ENCODE measurements around the gene PPP6R2. TPM values are rescaled to one million over a fixed set of nuclear protein-coding genes. Genes with fewer than 3 reads are reported as not detected.

PPP6R2 gene
- polyA plus RNA-seq, 1 donor (not counting 4 experiments of a cell fraction or from before 2014, with no cell fraction given): 19.8 TPM

DNA sequence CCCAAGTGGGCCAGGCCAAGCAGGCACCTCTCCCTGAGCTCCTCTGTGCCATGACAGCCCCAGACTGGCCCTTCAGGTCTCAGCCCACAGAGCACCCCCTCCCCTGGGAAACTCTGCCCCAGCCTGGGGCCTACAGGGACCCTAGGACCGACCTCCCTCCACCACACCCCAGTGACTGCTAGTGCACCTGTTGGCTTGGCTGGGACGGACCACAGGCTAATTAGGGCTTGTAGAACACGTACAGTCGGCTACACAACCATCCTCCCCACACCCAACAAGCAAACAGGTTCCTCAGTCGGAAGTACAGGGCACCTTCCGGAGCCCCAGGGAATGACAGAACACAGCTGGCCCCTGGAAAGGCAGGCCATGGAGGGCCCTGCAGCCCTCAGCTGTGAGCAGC is 127.4 kb downstream of the PPP6R2 start:
- H3K9ac ChIP-seq (ENCODE audit: control insufficient read depth, extremely low read depth, insufficient read depth, low read length): peak overlapping the region; percentile 8
- H3K4me1 ChIP-seq (ENCODE audit: control insufficient read depth, extremely low read depth, insufficient read depth, low read length): peaks cover 54% of the 10 kb centered on the region
- H3K9me1 ChIP-seq (ENCODE audit: control insufficient read depth, extremely low read depth, insufficient read depth, low read length): peaks cover 17% of the 10 kb centered on the region
- FAIRE-seq (no peak), DNase-seq (ENCODE audit: low read depth, low spot score) (no peak)
- H4K20me1 ChIP-seq (ENCODE audit: control insufficient read depth, extremely low read depth, insufficient read depth, low read length): peaks cover 41% of the 10 kb centered on the region
- peak overlapping the region in 1 of 3 experiments; percentile 18 for H3K4me3 ChIP-seq (ENCODE audit: control insufficient read depth in 2 of 3, extremely low read depth in 1 of 3, insufficient read depth in 2 of 3, low read depth in 1 of 3, low read length in 3 of 3)
- H3K4me2 ChIP-seq (ENCODE audit: control insufficient read depth, extremely low read depth, insufficient read depth, low read depth, low read length): peak overlapping the region; percentile 64
- peaks cover 59% of the 10 kb centered on the region for H3K79me2 ChIP-seq (ENCODE audit: control insufficient read depth, insufficient read depth, low read length)
- no peaks in the 10 kb centered on the region for H3K9me3 ChIP-seq (ENCODE audit: control insufficient read depth, low read depth, low read length)
- dilution Hi-C loops (cut with MboI; ENCODE audit: extremely low pct_ligation_motif_present, low sequenced_read_pairs): no loop called here
- H3K27ac ChIP-seq (ENCODE audit: control insufficient read depth, insufficient read depth, low read length): no peak overlapping the region
- no peaks in the 10 kb centered on the region for H3K27me3 ChIP-seq (ENCODE audit: control insufficient read depth, extremely low read depth, insufficient read depth, low read length)
- no peak for TF ChIP-seq EZH2 (IDR thresholded peaks at IDR 0.05; ENCODE audit: low read length)
- TF ChIP-seq, protein P1, sequence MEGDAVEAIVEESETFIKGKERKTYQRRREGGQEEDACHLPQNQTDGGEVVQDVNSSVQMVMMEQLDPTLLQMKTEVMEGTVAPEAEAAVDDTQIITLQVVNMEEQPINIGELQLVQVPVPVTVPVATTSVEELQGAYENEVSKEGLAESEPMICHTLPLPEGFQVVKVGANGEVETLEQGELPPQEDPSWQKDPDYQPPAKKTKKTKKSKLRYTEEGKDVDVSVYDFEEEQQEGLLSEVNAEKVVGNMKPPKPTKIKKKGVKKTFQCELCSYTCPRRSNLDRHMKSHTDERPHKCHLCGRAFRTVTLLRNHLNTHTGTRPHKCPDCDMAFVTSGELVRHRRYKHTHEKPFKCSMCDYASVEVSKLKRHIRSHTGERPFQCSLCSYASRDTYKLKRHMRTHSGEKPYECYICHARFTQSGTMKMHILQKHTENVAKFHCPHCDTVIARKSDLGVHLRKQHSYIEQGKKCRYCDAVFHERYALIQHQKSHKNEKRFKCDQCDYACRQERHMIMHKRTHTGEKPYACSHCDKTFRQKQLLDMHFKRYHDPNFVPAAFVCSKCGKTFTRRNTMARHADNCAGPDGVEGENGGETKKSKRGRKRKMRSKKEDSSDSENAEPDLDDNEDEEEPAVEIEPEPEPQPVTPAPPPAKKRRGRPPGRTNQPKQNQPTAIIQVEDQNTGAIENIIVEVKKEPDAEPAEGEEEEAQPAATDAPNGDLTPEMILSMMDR (optimal IDR thresholded peaks at IDR 0.05 in 1 of 3, IDR thresholded peaks at IDR 0.05 in 1 of 3, conservative IDR thresholded peaks at IDR 0.05 in 1 of 3; ENCODE audit: extremely low read depth in 1 of 3, insufficient read depth in 2 of 3, low read length in 3 of 3): no peak
- H3K36me3 ChIP-seq (ENCODE audit: control insufficient read depth in 2 of 2, extremely low read depth in 1 of 2, insufficient read depth in 2 of 2, low read length in 2 of 2): peaks cover 17 to 31% of the 10 kb centered on the region in 2 experiments
- no peak overlapping the region for H2AFZ ChIP-seq (ENCODE audit: control insufficient read depth, low read length)

DNA sequence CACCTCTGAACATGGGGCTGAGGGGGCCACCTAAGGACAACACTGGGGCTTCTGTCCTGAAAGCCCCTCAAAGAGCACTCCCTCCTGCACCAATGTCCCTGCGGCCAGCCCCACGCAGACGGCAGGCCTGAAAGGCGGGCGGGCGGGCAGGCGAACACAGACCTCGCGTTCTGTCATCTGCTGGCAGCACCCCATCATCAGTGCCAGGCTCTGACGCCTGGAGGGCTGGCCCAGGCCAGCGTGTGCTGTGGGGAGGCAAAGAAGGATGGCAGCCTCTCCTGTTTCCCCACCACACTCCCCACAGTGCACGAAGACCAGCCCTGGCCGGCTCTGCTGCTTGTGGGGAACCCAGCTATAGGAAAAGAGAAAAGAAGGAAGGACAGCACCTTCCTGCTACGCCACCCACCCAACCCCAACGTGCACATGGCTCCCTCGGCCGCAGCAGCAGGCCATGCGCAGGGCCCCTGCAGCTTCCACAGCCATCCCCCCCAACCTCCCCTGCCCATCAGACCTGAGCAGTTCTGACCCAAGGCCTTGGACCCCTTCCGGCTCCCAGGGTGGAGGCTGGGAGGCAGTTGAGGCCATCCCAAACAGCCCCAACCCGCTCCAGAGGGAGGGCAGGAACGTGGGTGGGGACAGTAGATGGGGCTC is 128.2 kb downstream of the PPP6R2 start:
- H4K20me1 ChIP-seq (ENCODE audit: control insufficient read depth, extremely low read depth, insufficient read depth, low read length): peaks cover 41% of the 10 kb centered on the region
- H3K79me2 ChIP-seq (ENCODE audit: control insufficient read depth, insufficient read depth, low read length): peaks cover 59% of the 10 kb centered on the region
- no peak overlapping the region for H2AFZ ChIP-seq (ENCODE audit: control insufficient read depth, low read length)
- DNase-seq (ENCODE audit: low read depth, low spot score) (no peak), FAIRE-seq (no peak)
- H3K9me3 ChIP-seq (ENCODE audit: control insufficient read depth, low read depth, low read length): no peaks in the 10 kb centered on the region
- peaks cover 55% of the 10 kb centered on the region for H3K4me1 ChIP-seq (ENCODE audit: control insufficient read depth, extremely low read depth, insufficient read depth, low read length)
- H3K9ac ChIP-seq (ENCODE audit: control insufficient read depth, extremely low read depth, insufficient read depth, low read length): no peak overlapping the region
- H3K4me2 ChIP-seq (ENCODE audit: control insufficient read depth, extremely low read depth, insufficient read depth, low read depth, low read length): peak overlapping the region; percentile 64
- no peak overlapping the region for H3K4me3 ChIP-seq (ENCODE audit: control insufficient read depth in 2 of 3, extremely low read depth in 1 of 3, insufficient read depth in 2 of 3, low read depth in 1 of 3, low read length in 3 of 3)
- H3K27ac ChIP-seq (ENCODE audit: control insufficient read depth, insufficient read depth, low read length): no peak overlapping the region
- TF ChIP-seq, protein P1 (optimal IDR thresholded peaks at IDR 0.05 in 1 of 3, IDR thresholded peaks at IDR 0.05 in 1 of 3, conservative IDR thresholded peaks at IDR 0.05 in 1 of 3; ENCODE audit: extremely low read depth in 1 of 3, insufficient read depth in 2 of 3, low read length in 3 of 3): no peak
- TF ChIP-seq EZH2 (IDR thresholded peaks at IDR 0.05; ENCODE audit: low read length): no peak
- H3K36me3 ChIP-seq (ENCODE audit: control insufficient read depth in 2 of 2, extremely low read depth in 1 of 2, insufficient read depth in 2 of 2, low read length in 2 of 2): peaks cover 13 to 25% of the 10 kb centered on the region in 2 experiments
- dilution Hi-C loops (cut with MboI; ENCODE audit: extremely low pct_ligation_motif_present, low sequenced_read_pairs): no loop called here
- peaks cover 17% of the 10 kb centered on the region for H3K9me1 ChIP-seq (ENCODE audit: control insufficient read depth, extremely low read depth, insufficient read depth, low read length)
- H3K27me3 ChIP-seq (ENCODE audit: control insufficient read depth, extremely low read depth, insufficient read depth, low read length): no peaks in the 10 kb centered on the region

Data from keratinocyte (primary cell).